H9 (cell line): ENCODE data around the gene IMMP2L. TPM values are rescaled to one million over a fixed set of nuclear protein-coding genes. Genes with fewer than 3 reads are reported as not detected.
"Not testable (repeated sequence)": the region's sequence is repeated elsewhere in the genome, so short reads cannot be mapped to it uniquely, and the experiment has no call there.

ENCODE experiments used
- DNase-seq: peaks from one replicate; pipeline ENCODE4 v3.0.0-alpha.2; 2017
- H2AFZ ChIP-seq: one replicate; pipeline ENCODE4 v1.6.1; 2013; ENCODE audit warnings: mild to moderate bottlenecking, low read length, control low read depth, moderate library complexity
- H2AK5ac ChIP-seq: 2 replicates; pipeline ENCODE4 v1.6.1; 2013; ENCODE audit warnings: low read length, control low read depth, mixed read lengths; ENCODE audit not compliant: insufficient read length
- H2BK120ac ChIP-seq: one replicate; pipeline ENCODE4 v1.6.1; 2013; ENCODE audit warnings: low read depth, mild to moderate bottlenecking, low read length, control low read depth, inconsistent platforms; ENCODE audit not compliant: poor library complexity, severe bottlenecking
- H2BK12ac ChIP-seq: 2 replicates; pipeline ENCODE4 v1.6.1; 2013; ENCODE audit warnings: low read length, control low read depth, mixed read lengths, low read depth; ENCODE audit not compliant: insufficient read length
- H2BK15ac ChIP-seq: 2 replicates; pipeline ENCODE4 v1.6.1; 2013; ENCODE audit warnings: low read depth, low read length, control low read depth
- H2BK20ac ChIP-seq: one replicate; pipeline ENCODE4 v1.6.1; 2013; ENCODE audit warnings: low read depth, mild to moderate bottlenecking, low read length, control low read depth, inconsistent platforms; ENCODE audit not compliant: poor library complexity, severe bottlenecking
- H2BK5ac ChIP-seq: 2 replicates; pipeline ENCODE4 v1.6.1; 2013; ENCODE audit warnings: low read length, control low read depth, mixed read lengths; ENCODE audit not compliant: insufficient read length
- H3K14ac ChIP-seq: 2 replicates; pipeline ENCODE4 v1.6.1; 2013; ENCODE audit warnings: low read length, control low read depth; ENCODE audit not compliant: insufficient read depth
- H3K18ac ChIP-seq: 2 replicates; pipeline ENCODE4 v1.6.1; 2013; ENCODE audit warnings: low read depth, mild to moderate bottlenecking, mixed read lengths, low read length, control low read depth; ENCODE audit not compliant: insufficient read length
- H3K23ac ChIP-seq: 2 replicates; pipeline ENCODE4 v1.6.1; 2013; ENCODE audit warnings: low read length, control low read depth, mixed read lengths, low read depth; ENCODE audit not compliant: insufficient read length
- H3K23me2 ChIP-seq: 2 replicates; pipeline ENCODE4 v1.6.1; 2013; ENCODE audit warnings: low read depth, mild to moderate bottlenecking, mixed read lengths, low read length, control low read depth; ENCODE audit not compliant: insufficient read length, poor library complexity, severe bottlenecking
- H3K27ac ChIP-seq: 2 replicates; pipeline ENCODE4 v1.5.1; 2013; ENCODE audit warnings: low read length, control low read depth, mixed read lengths, low read depth; ENCODE audit not compliant: insufficient read length
- H3K27me3 ChIP-seq: 2 replicates; pipeline ENCODE4 v1.6.1; 2013; ENCODE audit warnings: low read length, control low read depth, inconsistent platforms; ENCODE audit not compliant: insufficient read depth
- H3K4ac ChIP-seq: 2 replicates; pipeline ENCODE4 v1.6.1; 2013; ENCODE audit warnings: low read depth, mild to moderate bottlenecking, control low read depth, inconsistent platforms, low read length, moderate library complexity
- H3K4me1 ChIP-seq: 2 replicates; pipeline ENCODE4 v1.6.1; 2013; ENCODE audit warnings: low read length, control low read depth, inconsistent platforms; ENCODE audit not compliant: insufficient read depth
- H3K4me2 ChIP-seq: 2 replicates; pipeline ENCODE4 v1.6.1; 2013; ENCODE audit warnings: low read length, control low read depth, mixed read lengths; ENCODE audit not compliant: insufficient read length, insufficient read depth
- H3K56ac ChIP-seq: 2 replicates; pipeline ENCODE4 v1.6.1; 2013; ENCODE audit warnings: low read depth, mild to moderate bottlenecking, mixed read lengths, low read length, control low read depth; ENCODE audit not compliant: insufficient read length
- H3K79me1 ChIP-seq: 2 replicates; pipeline ENCODE4 v1.6.1; 2013; ENCODE audit warnings: low read depth, mild to moderate bottlenecking, moderate library complexity, low read length, control low read depth, inconsistent platforms; ENCODE audit not compliant: insufficient read depth, poor library complexity, severe bottlenecking
- H3K79me2 ChIP-seq: 2 replicates; pipeline ENCODE4 v1.6.1; 2013; ENCODE audit warnings: low read length, control low read depth, inconsistent platforms; ENCODE audit not compliant: insufficient read depth
- H3K9ac ChIP-seq: 2 replicates; pipeline ENCODE4 v1.6.1; 2013; ENCODE audit warnings: low read length, control low read depth, mixed read lengths; ENCODE audit not compliant: insufficient read length; ENCODE audit errors: extremely low read depth
- H3K9me3 ChIP-seq: one replicate; pipeline ENCODE4 v1.6.1; 2013; ENCODE audit warnings: low read depth, low read length, inconsistent platforms; ENCODE audit not compliant: control insufficient read depth
- H3T11ph ChIP-seq: one replicate; pipeline ENCODE4 v1.6.1; 2013; ENCODE audit warnings: mild to moderate bottlenecking, low read length, control low read depth, inconsistent platforms
- H4K20me1 ChIP-seq: one replicate; pipeline ENCODE4 v1.6.1; 2013; ENCODE audit not compliant: control insufficient read depth, insufficient read length, insufficient read depth
- H4K5ac ChIP-seq: 2 replicates; pipeline ENCODE4 v1.6.1; 2013; ENCODE audit warnings: low read depth, mild to moderate bottlenecking, mixed read lengths, low read length, control low read depth; ENCODE audit not compliant: insufficient read length
- H4K8ac ChIP-seq: replicated peaks from 2 replicates; pipeline ENCODE4 v1.6.1; 2013; ENCODE audit warnings: low read length, control low read depth, mixed read lengths, low read depth; ENCODE audit not compliant: insufficient read length
- H4K91ac ChIP-seq: 2 replicates; pipeline ENCODE4 v1.6.1; 2013; ENCODE audit warnings: low read depth, mild to moderate bottlenecking, moderate library complexity, mixed read lengths, low read length, control low read depth; ENCODE audit not compliant: insufficient read length
- H3K27ac Mint-ChIP-seq, 3 experiments: 2 replicates in 2 of 3; 3 replicates in 1 of 3; pipeline ENCODE4 v1.8.0; 2020 to 2021; ENCODE audit warnings: mixed read lengths in 3 of 3, mild to moderate bottlenecking in 1 of 3, moderate library complexity in 1 of 3
- H3K27me3 Mint-ChIP-seq: 2 replicates; pipeline ENCODE4 v1.8.0; 2021; ENCODE audit warnings: low read depth, mild to moderate bottlenecking, moderate library complexity, mixed read lengths
- H3K36me3 Mint-ChIP-seq, 3 experiments: 2 replicates in 2 of 3; 3 replicates in 1 of 3; pipeline ENCODE4 v1.8.0; 2020 to 2021; ENCODE audit warnings: low read depth in 3 of 3, mixed read lengths in 3 of 3; ENCODE audit not compliant: insufficient read depth in 1 of 3
- H3K4me1 Mint-ChIP-seq, 2 experiments: 2 replicates each; pipeline ENCODE4 v1.8.0; 2020; ENCODE audit warnings: mixed read lengths in 2 of 2
- H3K4me3 Mint-ChIP-seq, 2 experiments: 2 replicates in 1 of 2; 3 replicates in 1 of 2; pipeline ENCODE4 v1.8.0; 2020 to 2021; ENCODE audit warnings: mild to moderate bottlenecking in 2 of 2, mixed read lengths in 2 of 2, moderate library complexity in 1 of 2
- H3K9me3 Mint-ChIP-seq, 2 experiments: 2 replicates in 1 of 2; 3 replicates in 1 of 2; pipeline ENCODE4 v1.8.0; 2020; ENCODE audit warnings: mild to moderate bottlenecking in 2 of 2, mixed read lengths in 2 of 2, moderate library complexity in 1 of 2
- WGBS: extraction: QIAGEN DNeasy Blood & Tissue Kit; methylation state at CpG from one replicate; pipeline ENCODE4 v1.1.7; 2013; ENCODE audit warnings: missing lambda C conversion rate, low lambda C conversion rate, mixed read lengths; ENCODE audit not compliant: insufficient read length; ENCODE audit errors: extremely low coverage; 5-methylcytosine and 5-hydroxymethylcytosine counted together
- total RNA-seq: library from RNA; stranded (reverse); gene quantifications from 2 replicates; pipeline ENCODE4 v1.2.1, GENCODE V29; 2021

Gene IMMP2L
- total RNA-seq, 1 experiment from 2014 or later, result 14.7 TPM

DNA sequence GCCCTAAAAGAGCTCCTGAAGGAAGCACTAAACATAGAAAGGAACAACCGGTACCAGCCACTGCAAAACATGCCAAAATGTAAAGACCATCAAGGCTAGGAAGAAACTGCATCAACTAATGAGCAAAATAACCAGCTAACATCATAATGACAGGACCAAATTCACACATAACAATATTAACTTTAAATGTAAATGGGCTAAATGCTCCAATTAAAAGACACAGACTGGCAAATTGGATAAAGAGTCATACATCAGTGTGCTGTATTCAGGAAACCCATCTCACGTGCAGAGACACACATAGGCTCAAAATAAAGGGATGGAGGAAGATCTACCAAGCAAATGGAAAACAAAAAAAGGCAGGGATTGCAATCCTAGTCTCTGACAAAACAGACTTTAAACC lies 60.5 kb downstream of the IMMP2L start:
- not testable (repeated sequence) for H3K27ac Mint-ChIP-seq, H3K14ac ChIP-seq, H3K23me2 ChIP-seq, H3K79me1 ChIP-seq, H4K8ac ChIP-seq, H3K27me3 ChIP-seq, H2BK120ac ChIP-seq, H3K27me3 Mint-ChIP-seq, H3K4me2 ChIP-seq, H4K20me1 ChIP-seq, H3K27ac ChIP-seq, H3K4me1 ChIP-seq, H2BK5ac ChIP-seq, H2BK12ac ChIP-seq, H2AK5ac ChIP-seq, H3K79me2 ChIP-seq, H2BK20ac ChIP-seq, H3K4me1 Mint-ChIP-seq, DNase-seq, H3K4ac ChIP-seq, H2BK15ac ChIP-seq, H4K5ac ChIP-seq, H3T11ph ChIP-seq, H4K91ac ChIP-seq, H3K23ac ChIP-seq, H2AFZ ChIP-seq, H3K4me3 Mint-ChIP-seq, H3K18ac ChIP-seq, H3K9ac ChIP-seq, H3K56ac ChIP-seq, H3K9me3 ChIP-seq
- Mint-ChIP-seq H3K9me3 (peaks cover 34% of the 10 kb centered on the region in 2 experiments), H3K36me3 (peaks cover 18 to 31% (median 24%) of the 10 kb centered on the region in 3 experiments)
- no CpG with 5 or more reads among the region's 2 CpGs for WGBS
